ENCODE measurements around the gene GLT1D1.

Gene GLT1D1

DNA sequence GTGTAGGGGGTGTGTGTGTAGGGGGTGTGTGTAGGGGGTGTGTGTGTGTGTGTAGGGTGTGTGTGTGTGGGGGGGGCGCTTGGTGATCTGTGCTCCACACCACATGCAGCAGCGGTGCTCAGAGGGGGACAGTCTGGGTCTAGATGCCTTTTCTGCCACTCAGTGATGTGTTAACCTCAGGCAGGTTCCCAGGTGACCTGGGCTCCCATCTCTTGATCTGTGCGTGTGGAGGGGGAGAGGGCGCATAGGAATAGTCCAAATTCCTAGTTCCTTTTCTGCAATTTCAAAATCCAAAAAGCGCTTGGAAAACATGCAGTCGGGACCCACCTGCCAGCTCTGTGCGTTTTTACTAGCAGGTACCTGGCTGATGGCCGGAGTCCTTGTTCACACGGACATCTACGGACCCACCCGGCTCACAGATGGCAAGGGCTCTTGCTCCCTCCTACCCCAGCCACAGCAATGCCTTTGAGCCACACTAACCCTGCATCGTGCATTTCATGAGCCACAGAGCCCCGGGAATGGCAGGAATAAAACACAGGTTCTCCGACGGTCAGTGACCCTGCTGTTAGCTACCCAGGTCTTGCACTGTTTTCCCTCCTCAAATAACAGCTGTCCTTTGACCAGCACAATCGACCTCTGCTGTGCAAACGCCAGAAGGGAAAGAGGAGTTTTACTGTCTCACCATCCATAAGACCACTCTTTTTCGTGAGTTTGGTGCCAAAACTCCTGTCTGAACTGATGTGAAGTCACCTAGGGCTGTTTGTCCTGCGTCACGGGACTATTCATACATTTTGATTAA is 120.8 kb downstream of the GLT1D1 start:
- TF ChIP-seq, protein P1, sequence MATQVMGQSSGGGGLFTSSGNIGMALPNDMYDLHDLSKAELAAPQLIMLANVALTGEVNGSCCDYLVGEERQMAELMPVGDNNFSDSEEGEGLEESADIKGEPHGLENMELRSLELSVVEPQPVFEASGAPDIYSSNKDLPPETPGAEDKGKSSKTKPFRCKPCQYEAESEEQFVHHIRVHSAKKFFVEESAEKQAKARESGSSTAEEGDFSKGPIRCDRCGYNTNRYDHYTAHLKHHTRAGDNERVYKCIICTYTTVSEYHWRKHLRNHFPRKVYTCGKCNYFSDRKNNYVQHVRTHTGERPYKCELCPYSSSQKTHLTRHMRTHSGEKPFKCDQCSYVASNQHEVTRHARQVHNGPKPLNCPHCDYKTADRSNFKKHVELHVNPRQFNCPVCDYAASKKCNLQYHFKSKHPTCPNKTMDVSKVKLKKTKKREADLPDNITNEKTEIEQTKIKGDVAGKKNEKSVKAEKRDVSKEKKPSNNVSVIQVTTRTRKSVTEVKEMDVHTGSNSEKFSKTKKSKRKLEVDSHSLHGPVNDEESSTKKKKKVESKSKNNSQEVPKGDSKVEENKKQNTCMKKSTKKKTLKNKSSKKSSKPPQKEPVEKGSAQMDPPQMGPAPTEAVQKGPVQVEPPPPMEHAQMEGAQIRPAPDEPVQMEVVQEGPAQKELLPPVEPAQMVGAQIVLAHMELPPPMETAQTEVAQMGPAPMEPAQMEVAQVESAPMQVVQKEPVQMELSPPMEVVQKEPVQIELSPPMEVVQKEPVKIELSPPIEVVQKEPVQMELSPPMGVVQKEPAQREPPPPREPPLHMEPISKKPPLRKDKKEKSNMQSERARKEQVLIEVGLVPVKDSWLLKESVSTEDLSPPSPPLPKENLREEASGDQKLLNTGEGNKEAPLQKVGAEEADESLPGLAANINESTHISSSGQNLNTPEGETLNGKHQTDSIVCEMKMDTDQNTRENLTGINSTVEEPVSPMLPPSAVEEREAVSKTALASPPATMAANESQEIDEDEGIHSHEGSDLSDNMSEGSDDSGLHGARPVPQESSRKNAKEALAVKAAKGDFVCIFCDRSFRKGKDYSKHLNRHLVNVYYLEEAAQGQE (IDR thresholded peaks at IDR 0.05; ENCODE audit: insufficient read depth in 1 of 2, low read depth in 2 of 2, low read length in 2 of 2) = no peak
- TF ChIP-seq FOXP2 (optimal IDR thresholded peaks at IDR 0.05; ENCODE audit: borderline replicate concordance, extremely low read depth, extremely low read length, insufficient read depth) (no peak), SIN3A (IDR thresholded peaks at IDR 0.05; ENCODE audit: borderline replicate concordance, insufficient read depth, low read length) (no peak), POLR2AphosphoS5 (IDR thresholded peaks at IDR 0.05; ENCODE audit: low read depth, low read length) (no peak), TAF1 (IDR thresholded peaks at IDR 0.05; ENCODE audit: borderline replicate concordance, insufficient read depth, low read length) (no peak)

DNA sequence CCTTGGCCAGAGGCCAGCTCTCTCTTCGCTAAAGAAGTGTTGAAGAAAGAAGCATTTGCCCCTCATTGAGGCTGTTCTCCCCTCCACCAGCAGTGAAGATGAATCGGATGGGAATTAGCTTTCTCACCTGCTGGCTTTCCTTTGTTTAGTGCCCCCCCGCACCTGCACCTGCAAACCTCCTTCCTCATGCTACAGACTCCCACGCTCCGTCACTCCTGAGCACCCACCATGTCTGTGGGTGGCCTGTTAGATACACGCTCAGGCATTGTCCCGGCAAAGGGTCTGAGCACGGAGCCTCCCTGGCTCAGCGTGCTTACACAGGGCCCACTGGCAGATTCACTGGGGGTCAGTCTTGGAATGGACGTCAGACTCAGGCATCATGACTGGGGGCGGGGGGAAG is 121.6 kb downstream of the GLT1D1 start:
- no peak for TF ChIP-seq POLR2AphosphoS5 (IDR thresholded peaks at IDR 0.05; ENCODE audit: low read depth, low read length)
- TF ChIP-seq SIN3A (IDR thresholded peaks at IDR 0.05; ENCODE audit: borderline replicate concordance, insufficient read depth, low read length) = no peak
- TF ChIP-seq TAF1 (IDR thresholded peaks at IDR 0.05; ENCODE audit: borderline replicate concordance, insufficient read depth, low read length) = no peak
- TF ChIP-seq FOXP2 (optimal IDR thresholded peaks at IDR 0.05; ENCODE audit: borderline replicate concordance, extremely low read depth, extremely low read length, insufficient read depth) = no peak
- TF ChIP-seq, protein P1 (IDR thresholded peaks at IDR 0.05; ENCODE audit: insufficient read depth in 1 of 2, low read depth in 2 of 2, low read length in 2 of 2) = no peak

DNA sequence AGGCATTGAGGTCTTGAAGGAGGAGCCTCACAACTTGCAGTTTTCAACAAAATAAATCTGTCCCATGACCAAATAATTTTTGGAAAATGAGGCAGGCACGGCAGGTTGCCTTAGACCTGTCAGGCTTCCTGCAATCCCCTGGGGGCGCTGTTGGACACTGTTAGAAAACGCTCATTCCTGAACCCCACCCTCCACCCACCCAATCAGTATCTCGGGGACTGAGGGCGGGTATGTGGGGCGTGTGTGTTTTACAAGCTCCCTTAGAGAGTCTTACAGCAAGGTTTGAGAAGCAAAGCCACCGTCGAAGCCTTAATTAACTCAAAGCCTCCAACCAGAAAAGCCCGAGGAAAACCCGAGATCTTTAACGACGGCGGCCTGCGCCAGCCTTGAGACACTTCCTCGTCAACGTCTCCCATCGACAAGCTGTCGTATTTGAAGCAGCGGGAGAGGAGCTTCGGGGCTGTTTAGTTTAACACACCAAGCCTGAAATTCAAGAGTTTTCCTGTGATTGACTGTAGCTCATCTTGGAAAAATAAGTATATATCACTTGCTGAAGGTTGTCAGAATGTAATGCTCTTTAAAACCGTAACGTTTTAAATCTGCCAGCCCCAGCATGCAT is 123.0 kb downstream of the GLT1D1 start:
- TF ChIP-seq, protein P1 (IDR thresholded peaks at IDR 0.05; ENCODE audit: insufficient read depth in 1 of 2, low read depth in 2 of 2, low read length in 2 of 2) = no peak
- no peak for TF ChIP-seq SIN3A (IDR thresholded peaks at IDR 0.05; ENCODE audit: borderline replicate concordance, insufficient read depth, low read length)
- no peak for TF ChIP-seq POLR2AphosphoS5 (IDR thresholded peaks at IDR 0.05; ENCODE audit: low read depth, low read length)
- no peak for TF ChIP-seq TAF1 (IDR thresholded peaks at IDR 0.05; ENCODE audit: borderline replicate concordance, insufficient read depth, low read length)
- TF ChIP-seq FOXP2 (optimal IDR thresholded peaks at IDR 0.05; ENCODE audit: borderline replicate concordance, extremely low read depth, extremely low read length, insufficient read depth) = no peak

DNA sequence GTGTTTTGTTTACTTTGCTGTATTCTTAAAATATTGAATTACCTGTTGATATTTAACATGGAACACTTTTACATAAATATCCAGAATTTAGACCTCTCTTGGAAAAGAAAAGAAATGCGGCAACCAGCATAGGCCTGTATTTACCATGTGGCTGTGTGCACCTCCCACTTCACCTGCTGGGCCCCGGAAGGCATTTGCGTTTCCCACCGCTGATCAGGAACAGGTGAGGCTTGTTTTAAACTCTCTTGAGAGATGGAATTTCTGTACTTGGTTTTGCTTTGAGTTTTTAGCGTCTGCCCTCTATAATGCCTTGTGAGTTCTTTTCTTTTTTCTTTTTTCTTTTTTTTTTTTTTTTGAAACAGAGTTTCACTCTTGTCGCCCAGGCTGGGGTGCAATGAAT is 124.2 kb downstream of the GLT1D1 start:
- TF ChIP-seq POLR2AphosphoS5 (IDR thresholded peaks at IDR 0.05; ENCODE audit: low read depth, low read length) = no peak
- no peak for TF ChIP-seq FOXP2 (optimal IDR thresholded peaks at IDR 0.05; ENCODE audit: borderline replicate concordance, extremely low read depth, extremely low read length, insufficient read depth)
- TF ChIP-seq, protein P1 (IDR thresholded peaks at IDR 0.05; ENCODE audit: insufficient read depth in 1 of 2, low read depth in 2 of 2, low read length in 2 of 2) = no peak
- no peak for TF ChIP-seq TAF1 (IDR thresholded peaks at IDR 0.05; ENCODE audit: borderline replicate concordance, insufficient read depth, low read length)
- TF ChIP-seq SIN3A (IDR thresholded peaks at IDR 0.05; ENCODE audit: borderline replicate concordance, insufficient read depth, low read length) = no peak

Measured in PFSK-1 (cell line).